ENCODE data around the gene PLAGL1. TPM values are rescaled to one million over a fixed set of nuclear protein-coding genes. Genes with fewer than 3 reads are reported as not detected.

Gene PLAGL1
- total RNA-seq, 1 donor from 2014 or later, result 29.7 TPM

GRCh38 chr6:143911028-143911427 is 97.0 kb downstream of the PLAGL1 start:
- no peak overlapping the region for H3K27ac Mint-ChIP-seq (ENCODE audit: unreplicated experiment)

DNA sequence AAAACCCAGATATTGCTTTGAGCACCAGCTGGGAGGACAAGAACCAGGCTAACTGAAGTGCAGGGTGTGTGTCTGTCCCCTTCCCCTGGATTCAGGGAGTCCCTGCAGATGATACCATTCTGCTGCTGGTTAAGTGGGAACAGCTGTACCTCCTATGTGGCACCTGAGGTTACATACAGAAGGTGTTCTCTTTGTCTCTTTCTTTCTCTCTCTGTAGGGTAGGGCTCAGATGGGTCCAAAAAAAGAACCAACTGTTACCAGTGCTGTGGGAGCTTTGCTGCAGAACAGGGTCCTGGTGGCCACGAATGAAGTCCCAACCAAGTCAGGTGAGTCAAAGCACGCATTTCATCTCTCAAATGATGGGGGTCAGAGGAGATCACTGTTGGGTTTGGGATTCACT is 105.2 kb downstream of the PLAGL1 start:
- Mint-ChIP-seq H3K4me1 (peaks cover 4% of the 10 kb centered on the region), H3K36me3 (ENCODE audit: low read depth) (no peaks in the 10 kb centered on the region), H3K27ac (ENCODE audit: unreplicated experiment) (no peak overlapping the region), H3K4me3 (no peak overlapping the region), H3K27me3 (ENCODE audit: low read depth) (no peaks in the 10 kb centered on the region), H3K9me3 (no peaks in the 10 kb centered on the region)
- no peak for DNase-seq (ENCODE audit: low read depth, low spot score)
- no peak for TF ChIP-seq CTCF (conservative IDR thresholded peaks at IDR 0.05)

More at GRCh38 chr6:143911028-143911427, 97.0 kb downstream of the PLAGL1 start:
- no peaks in the 10 kb centered on the region for H3K27me3 Mint-ChIP-seq (ENCODE audit: low read depth)
- no peak for DNase-seq (ENCODE audit: low read depth, low spot score)
- peaks cover 12% of the 10 kb centered on the region for H3K36me3 Mint-ChIP-seq (ENCODE audit: low read depth)
- peaks cover 14% of the 10 kb centered on the region for H3K9me3 Mint-ChIP-seq
- no peak for TF ChIP-seq CTCF (conservative IDR thresholded peaks at IDR 0.05)
- H3K4me3 Mint-ChIP-seq, result no peak overlapping the region
- no peaks in the 10 kb centered on the region for H3K4me1 Mint-ChIP-seq

- H3K27me3 Mint-ChIP-seq (ENCODE audit: low read depth), result no peaks in the 10 kb centered on the region
- DNase-seq (ENCODE audit: low read depth, low spot score), result no peak
- H3K9me3 Mint-ChIP-seq, result no peaks in the 10 kb centered on the region
- peaks cover 4% of the 10 kb centered on the region for H3K4me1 Mint-ChIP-seq
- TF ChIP-seq CTCF (conservative IDR thresholded peaks at IDR 0.05), result no peak
- peak overlapping the region; percentile 8 for H3K27ac Mint-ChIP-seq (ENCODE audit: unreplicated experiment)
- no peaks in the 10 kb centered on the region for H3K36me3 Mint-ChIP-seq (ENCODE audit: low read depth)
- H3K4me3 Mint-ChIP-seq, result no peak overlapping the region
Measured at GRCh38 chr6:143901885-143902750, 105.9 kb downstream of the PLAGL1 start.

DNA sequence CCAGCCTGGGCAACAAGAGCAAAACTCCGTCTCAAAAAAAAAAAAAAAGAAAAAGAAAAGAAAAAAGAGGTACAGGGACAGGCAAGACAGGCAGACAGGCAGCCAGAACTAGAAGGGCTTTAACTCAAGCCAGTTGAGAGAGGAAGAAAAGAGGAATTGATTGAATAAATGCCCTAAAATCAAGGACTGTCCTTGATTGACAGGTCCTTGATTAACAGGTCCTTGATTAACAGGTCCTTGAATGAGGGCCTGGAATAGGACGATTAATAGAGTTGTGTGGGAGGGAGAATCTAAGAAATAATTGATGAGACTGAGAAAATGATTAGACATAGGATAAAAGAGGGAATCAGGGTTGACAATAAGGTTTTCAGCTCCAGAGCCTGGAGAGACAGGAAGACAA is 107.7 kb downstream of the PLAGL1 start:
- no peak for TF ChIP-seq CTCF (conservative IDR thresholded peaks at IDR 0.05)
- H3K27me3 Mint-ChIP-seq (ENCODE audit: low read depth), result no peaks in the 10 kb centered on the region
- H3K27ac Mint-ChIP-seq (ENCODE audit: unreplicated experiment), result no peak overlapping the region
- no peak for DNase-seq (ENCODE audit: low read depth, low spot score)
- H3K9me3 Mint-ChIP-seq, result no peaks in the 10 kb centered on the region
- H3K4me3 Mint-ChIP-seq, result no peak overlapping the region
- H3K4me1 Mint-ChIP-seq, result peaks cover 4% of the 10 kb centered on the region
- no peaks in the 10 kb centered on the region for H3K36me3 Mint-ChIP-seq (ENCODE audit: low read depth)

GRCh38 chr6:143896126-143896860 is 111.8 kb downstream of the PLAGL1 start:
- no peak for TF ChIP-seq CTCF (conservative IDR thresholded peaks at IDR 0.05)
- Mint-ChIP-seq H3K4me3 (no peak overlapping the region), H3K27me3 (ENCODE audit: low read depth) (no peaks in the 10 kb centered on the region), H3K27ac (ENCODE audit: unreplicated experiment) (no peak overlapping the region), H3K9me3 (no peaks in the 10 kb centered on the region), H3K36me3 (ENCODE audit: low read depth) (no peaks in the 10 kb centered on the region), H3K4me1 (no peaks in the 10 kb centered on the region)
- no peak for DNase-seq (ENCODE audit: low read depth, low spot score)
